Stimulated activated naive B cell treated with anti-CD40 and anti-IgM and Interleukin-4, amounts not matched to agents 10 μg/mL and 1 μg/mL and 100 μg/mL, for 72 hours (primary cell): ENCODE measurements around the gene PBX1.

ENCODE experiments used
- ATAC-seq, 2 donors: fragments of 150-1000 bp; cut with Tn5 transposase; replicated peaks; 2 replicates each; pipeline ENCODE4 v1.10.0; 2021; ENCODE audit warnings: moderate library complexity in 1 of 2
- DNase-seq: peaks from one replicate; pipeline ENCODE4 v3.0.0; 2021
- H3K27ac Mint-ChIP-seq: one replicate; pipeline ENCODE4 v1.8.0; 2022; ENCODE audit warnings: mild to moderate bottlenecking, mixed read lengths
- H3K27me3 Mint-ChIP-seq, 2 donors: one replicate each; pipeline ENCODE4 v1.8.0; 2022; ENCODE audit warnings: mixed read lengths in 2 of 2
- H3K36me3 Mint-ChIP-seq, 2 donors: one replicate each; pipeline ENCODE4 v1.8.0; 2022; ENCODE audit warnings: mixed read lengths in 2 of 2, mild to moderate bottlenecking in 1 of 2
- H3K4me1 Mint-ChIP-seq, 2 donors: one replicate each; pipeline ENCODE4 v1.8.0; 2022; ENCODE audit warnings: mixed read lengths in 2 of 2, mild to moderate bottlenecking in 1 of 2
- H3K4me3 Mint-ChIP-seq, 2 donors: one replicate each; pipeline ENCODE4 v1.8.0; 2022; ENCODE audit warnings: mild to moderate bottlenecking in 2 of 2, mixed read lengths in 2 of 2, moderate library complexity in 1 of 2
- H3K9me3 Mint-ChIP-seq, 2 donors: one replicate each; pipeline ENCODE4 v1.8.0; 2022; ENCODE audit warnings: mixed read lengths in 2 of 2, mild to moderate bottlenecking in 1 of 2

PBX1 gene

DNA sequence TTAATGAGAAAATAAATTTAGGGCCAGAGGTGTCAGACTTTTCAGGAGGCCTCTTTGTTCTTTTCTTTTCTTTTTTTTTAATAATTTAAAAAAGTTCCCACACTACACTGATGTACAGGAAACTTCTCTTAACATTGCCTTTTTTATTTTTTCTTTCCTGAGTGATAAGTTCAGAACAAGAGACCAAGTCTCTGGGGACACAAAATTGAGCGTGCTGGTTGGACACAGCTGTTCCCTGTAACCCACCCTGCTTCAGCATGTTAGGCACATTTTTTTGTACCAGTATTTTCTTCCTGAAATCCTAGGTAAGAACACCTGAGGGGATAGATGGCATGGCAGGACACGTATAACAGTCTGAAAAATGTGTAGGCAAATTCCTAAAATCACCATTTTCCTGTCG is 50.1 kb downstream of the PBX1 start:
- Mint-ChIP-seq H3K9me3 (no peaks in the 10 kb centered on the region), H3K4me3 (no peak overlapping the region)

GRCh38 chr1:164610538-164611222 is 51.7 kb downstream of the PBX1 start:
- Mint-ChIP-seq H3K36me3 (no peaks in the 10 kb centered on the region), H3K9me3 (no peaks in the 10 kb centered on the region), H3K27ac (no peak overlapping the region), H3K4me3 (no peak overlapping the region), H3K27me3 (no peaks in the 10 kb centered on the region), H3K4me1 (no peaks in the 10 kb centered on the region)
- DNase-seq (no peak), ATAC-seq (no peak)

More for the DNA sequence above, 50.1 kb downstream of the PBX1 start:
- ATAC-seq (no peak), DNase-seq (no peak)
- H3K36me3 Mint-ChIP-seq = no peaks in the 10 kb centered on the region
- no peaks in the 10 kb centered on the region for H3K27me3 Mint-ChIP-seq
- H3K27ac Mint-ChIP-seq = no peak overlapping the region
- no peaks in the 10 kb centered on the region for H3K4me1 Mint-ChIP-seq

DNA sequence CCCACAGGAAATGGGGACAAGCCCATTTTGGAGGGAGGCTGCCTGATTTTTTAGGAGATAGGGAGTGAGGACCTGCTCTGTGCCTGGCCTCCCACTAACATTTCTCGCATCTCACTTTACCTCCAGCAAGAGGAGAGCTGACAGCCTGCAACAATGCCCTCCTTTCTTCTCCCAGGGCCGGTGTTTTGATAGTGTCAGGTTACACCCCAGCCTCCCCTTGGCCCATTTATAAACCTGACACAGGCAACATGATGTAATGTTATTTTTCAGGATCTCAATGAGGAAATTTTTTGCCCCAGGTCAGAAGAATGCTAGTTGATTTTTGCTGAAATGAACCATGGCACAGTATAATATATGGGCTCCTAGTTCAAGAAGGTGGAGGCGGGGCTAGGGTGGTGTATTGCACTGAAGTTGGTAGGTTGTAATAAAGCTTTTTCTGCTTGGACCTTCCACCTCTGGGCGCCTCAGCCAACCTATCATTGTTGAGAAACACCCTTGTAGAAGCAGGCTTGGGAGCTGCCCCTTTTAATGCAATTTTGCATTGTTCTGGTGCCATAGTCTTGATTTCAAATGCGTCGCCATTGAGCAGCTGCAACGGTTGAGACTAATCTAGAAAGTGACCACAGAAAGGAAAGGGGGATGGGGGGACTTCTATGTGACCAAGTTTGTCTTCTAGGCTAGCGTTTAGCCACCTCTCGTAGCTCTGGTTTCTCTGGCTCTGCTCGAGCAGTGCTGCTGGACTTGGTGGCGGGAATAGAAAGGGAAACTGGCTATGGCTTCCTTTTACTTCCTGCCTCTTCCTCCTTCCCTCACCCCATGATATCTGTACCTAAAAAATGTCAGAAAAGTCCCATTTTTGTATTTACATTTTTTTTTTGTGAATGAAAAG is 53.0 kb downstream of the PBX1 start:
- Mint-ChIP-seq H3K27ac (no peak overlapping the region), H3K4me3 (no peak overlapping the region), H3K36me3 (no peaks in the 10 kb centered on the region), H3K27me3 (no peaks in the 10 kb centered on the region), H3K4me1 (no peaks in the 10 kb centered on the region), H3K9me3 (no peaks in the 10 kb centered on the region)
- DNase-seq = no peak
- ATAC-seq = no peak

DNA sequence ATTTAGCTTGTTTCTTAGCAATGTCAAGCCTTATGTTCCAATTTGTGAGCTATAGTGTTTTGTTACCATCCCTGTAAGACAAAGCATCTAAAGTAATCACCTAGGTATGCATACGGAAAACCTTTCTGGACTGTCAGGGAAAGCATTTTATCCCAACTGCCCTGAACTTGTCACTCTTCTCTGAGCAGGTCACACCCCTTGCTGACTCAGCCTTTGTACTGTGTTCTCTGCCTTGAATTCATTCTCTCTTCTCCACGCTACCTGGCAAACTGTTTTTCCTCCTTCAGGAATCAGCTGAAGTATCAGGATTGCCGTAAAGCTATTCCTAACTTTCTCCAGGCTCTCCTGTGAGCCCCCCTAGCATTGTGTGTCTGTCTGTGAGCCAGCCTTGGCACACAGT is 54.2 kb downstream of the PBX1 start:
- ATAC-seq = no peak
- H3K27ac Mint-ChIP-seq = no peak overlapping the region

GRCh38 chr1:164614316-164614715 is 55.3 kb downstream of the PBX1 start:
- ATAC-seq = no peak
- no peaks in the 10 kb centered on the region for H3K36me3 Mint-ChIP-seq

More for the DNA sequence above, 54.2 kb downstream of the PBX1 start:
- H3K27me3 Mint-ChIP-seq = no peaks in the 10 kb centered on the region
- H3K36me3 Mint-ChIP-seq = no peaks in the 10 kb centered on the region
- H3K4me3 Mint-ChIP-seq = no peak overlapping the region
- DNase-seq = no peak
- no peaks in the 10 kb centered on the region for H3K4me1 Mint-ChIP-seq
- H3K9me3 Mint-ChIP-seq = no peaks in the 10 kb centered on the region

GRCh38 chr1:164617377-164618201 is 58.6 kb downstream of the PBX1 start:
- DNase-seq (no peak), ATAC-seq (no peak)
- H3K27me3 Mint-ChIP-seq = no peaks in the 10 kb centered on the region
- no peaks in the 10 kb centered on the region for H3K36me3 Mint-ChIP-seq
- H3K9me3 Mint-ChIP-seq = no peaks in the 10 kb centered on the region
- H3K4me3 Mint-ChIP-seq = no peak overlapping the region
- H3K27ac Mint-ChIP-seq = no peak overlapping the region
- H3K4me1 Mint-ChIP-seq = no peaks in the 10 kb centered on the region

More at GRCh38 chr1:164614316-164614715, 55.3 kb downstream of the PBX1 start:
- Mint-ChIP-seq H3K4me1 (no peaks in the 10 kb centered on the region), H3K27ac (no peak overlapping the region), H3K27me3 (no peaks in the 10 kb centered on the region), H3K9me3 (no peaks in the 10 kb centered on the region), H3K4me3 (no peak overlapping the region)
- DNase-seq = no peak

GRCh38 chr1:164618202-164618564 is 59.2 kb downstream of the PBX1 start:
- ATAC-seq = no peak

DNA sequence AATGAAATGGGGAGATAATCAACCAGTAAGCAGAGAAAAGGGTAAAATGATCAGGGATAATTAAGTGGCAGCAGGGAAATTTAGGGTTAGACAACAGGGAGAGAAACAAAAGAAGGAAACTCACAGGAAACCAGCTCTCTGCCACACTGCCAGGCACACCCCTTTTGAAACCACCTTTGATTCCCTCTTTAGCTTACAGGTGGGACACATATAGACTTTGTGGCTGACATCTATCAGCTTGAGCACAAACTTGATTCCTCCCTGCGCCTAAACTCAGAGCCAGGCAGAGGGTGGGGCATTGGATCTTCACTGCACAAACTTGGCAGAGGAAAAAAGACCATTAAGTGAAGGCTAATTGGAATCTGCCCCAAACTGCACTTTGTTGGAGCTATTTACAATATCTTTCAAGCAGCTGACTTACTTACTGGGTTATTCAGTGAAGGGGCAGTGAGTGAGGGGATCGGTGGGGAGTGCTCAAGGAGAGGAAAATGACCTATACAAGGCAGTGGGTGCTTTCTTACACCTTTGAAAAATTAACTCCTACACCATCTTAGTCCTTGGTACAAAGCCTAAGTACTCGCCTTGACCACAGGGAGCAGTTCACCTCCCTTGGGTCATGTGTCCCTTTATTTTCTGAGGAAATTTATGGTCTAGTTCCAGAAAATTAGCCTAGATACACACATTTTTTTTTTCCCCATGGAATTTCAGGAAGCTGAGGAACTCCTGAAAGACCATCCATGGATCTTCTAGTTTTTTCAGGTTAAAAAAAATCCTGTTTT is 60.2 kb downstream of the PBX1 start:
- no peak overlapping the region for H3K4me3 Mint-ChIP-seq
- H3K4me1 Mint-ChIP-seq = no peaks in the 10 kb centered on the region
- H3K27ac Mint-ChIP-seq = no peak overlapping the region
- no peaks in the 10 kb centered on the region for H3K27me3 Mint-ChIP-seq
- H3K9me3 Mint-ChIP-seq = no peaks in the 10 kb centered on the region
- ATAC-seq (no peak), DNase-seq (no peak)
- H3K36me3 Mint-ChIP-seq = no peaks in the 10 kb centered on the region

More at GRCh38 chr1:164618202-164618564, 59.2 kb downstream of the PBX1 start:
- Mint-ChIP-seq H3K36me3 (no peaks in the 10 kb centered on the region), H3K4me1 (no peaks in the 10 kb centered on the region), H3K9me3 (no peaks in the 10 kb centered on the region), H3K27ac (no peak overlapping the region), H3K4me3 (no peak overlapping the region), H3K27me3 (no peaks in the 10 kb centered on the region)
- no peak for DNase-seq

DNA sequence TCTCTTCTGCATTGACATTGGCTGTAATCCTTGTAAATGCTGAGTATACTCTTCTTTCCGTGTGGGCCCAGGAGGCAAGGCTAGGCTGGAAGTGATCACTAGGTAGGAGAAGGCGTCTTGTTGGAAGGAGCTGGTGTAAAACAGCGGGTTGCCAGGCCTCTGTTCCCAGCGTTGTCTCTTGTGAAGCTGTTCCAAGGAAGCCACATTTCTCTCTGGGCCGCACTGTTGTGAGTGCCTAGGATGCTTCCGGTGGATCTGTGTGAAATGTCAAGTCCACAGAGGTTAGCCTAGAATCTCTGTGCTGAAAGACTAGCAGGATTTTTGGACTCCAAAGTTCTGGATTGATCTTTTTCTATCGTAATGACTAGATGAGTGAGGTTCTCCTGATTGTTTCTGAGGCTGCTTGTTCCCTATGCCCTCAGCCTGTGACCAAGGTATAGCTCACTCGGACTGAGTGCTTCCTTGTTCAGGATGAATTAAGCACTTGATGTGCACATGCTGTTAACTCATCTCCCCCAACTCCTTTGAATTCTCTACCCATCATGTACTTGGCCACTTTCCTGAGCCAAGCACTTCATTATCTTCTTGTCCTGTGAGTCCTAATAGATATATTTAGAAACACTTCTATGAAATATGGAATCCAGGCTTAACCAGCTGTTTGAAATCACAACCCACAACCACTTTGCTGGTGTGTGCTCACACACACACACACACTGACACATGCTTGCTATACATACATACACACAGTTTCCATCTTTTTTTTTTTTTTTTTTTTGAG is 63.3 kb downstream of the PBX1 start:
- Mint-ChIP-seq H3K27ac (no peak overlapping the region), H3K9me3 (no peaks in the 10 kb centered on the region), H3K4me3 (no peak overlapping the region), H3K4me1 (no peaks in the 10 kb centered on the region), H3K27me3 (no peaks in the 10 kb centered on the region), H3K36me3 (no peaks in the 10 kb centered on the region)
- DNase-seq (no peak), ATAC-seq (no peak)

DNA sequence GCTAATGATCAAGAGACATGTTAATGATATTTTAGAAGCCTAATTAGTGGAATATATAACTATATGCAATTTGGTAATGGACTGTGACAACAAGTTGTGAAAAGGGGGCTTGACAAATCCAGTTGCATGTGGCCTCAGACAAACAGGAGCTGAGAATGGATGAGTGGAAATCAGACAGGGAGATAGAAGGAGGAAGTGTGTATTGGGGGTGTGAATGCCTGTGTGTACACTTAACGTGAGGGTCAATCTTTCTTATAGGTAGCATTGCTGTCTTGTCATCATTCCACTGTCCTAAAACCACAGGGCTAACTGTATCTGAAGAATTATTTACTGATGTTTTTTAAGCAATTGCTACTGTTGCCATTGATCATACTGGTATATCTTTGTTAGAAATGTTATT is 64.8 kb downstream of the PBX1 start:
- no peaks in the 10 kb centered on the region for H3K4me1 Mint-ChIP-seq
- DNase-seq (no peak), ATAC-seq (no peak)
- no peaks in the 10 kb centered on the region for H3K36me3 Mint-ChIP-seq
- H3K27me3 Mint-ChIP-seq = no peaks in the 10 kb centered on the region
- no peak overlapping the region for H3K4me3 Mint-ChIP-seq
- H3K27ac Mint-ChIP-seq = no peak overlapping the region
- H3K9me3 Mint-ChIP-seq = no peaks in the 10 kb centered on the region

GRCh38 chr1:164624400-164624799 is 65.4 kb downstream of the PBX1 start:
- Mint-ChIP-seq H3K27me3 (no peaks in the 10 kb centered on the region), H3K9me3 (no peaks in the 10 kb centered on the region), H3K27ac (no peak overlapping the region), H3K4me1 (no peaks in the 10 kb centered on the region), H3K4me3 (no peak overlapping the region), H3K36me3 (no peaks in the 10 kb centered on the region)
- ATAC-seq (no peak), DNase-seq (no peak)

- H3K9me3 Mint-ChIP-seq = no peaks in the 10 kb centered on the region
- no peaks in the 10 kb centered on the region for H3K4me1 Mint-ChIP-seq
- H3K27ac Mint-ChIP-seq = no peak overlapping the region
- no peaks in the 10 kb centered on the region for H3K27me3 Mint-ChIP-seq
- ATAC-seq (no peak), DNase-seq (no peak)
- no peak overlapping the region for H3K4me3 Mint-ChIP-seq
- no peaks in the 10 kb centered on the region for H3K36me3 Mint-ChIP-seq
Observed at GRCh38 chr1:164625004-164625617, 66.1 kb downstream of the PBX1 start.

GRCh38 chr1:164628772-164629171 is 69.8 kb downstream of the PBX1 start:
- no peaks in the 10 kb centered on the region for H3K27me3 Mint-ChIP-seq
- H3K36me3 Mint-ChIP-seq = no peaks in the 10 kb centered on the region
- no peak for ATAC-seq
- no peak overlapping the region for H3K4me3 Mint-ChIP-seq
- no peak overlapping the region for H3K27ac Mint-ChIP-seq
- H3K9me3 Mint-ChIP-seq = no peaks in the 10 kb centered on the region
- H3K4me1 Mint-ChIP-seq = no peaks in the 10 kb centered on the region
- DNase-seq = no peak
